Cardiac muscle cell (in vitro differentiated cells and primary cell): ENCODE measurements around the gene ZNF385C. TPM values are rescaled to one million over a fixed set of nuclear protein-coding genes. Genes with fewer than 3 reads are reported as not detected.

Source experiments
- DNase-seq, 2 donors: peaks; one replicate each; pipeline versions ENCODE4 v3.0.0 to v3.0.0-alpha.2; 2010 to 2017; ENCODE audit warnings: low read depth in 1 of 2, low spot score in 1 of 2
- H3K27ac ChIP-seq: fragments of 200-600 bp; sonication (generic); 2 replicates; pipeline ENCODE4 v1.5.1; 2016
- H3K27me3 ChIP-seq: fragments of 200-600 bp; sonication (generic); 2 replicates; pipeline ENCODE4 v1.6.0; 2016; ENCODE audit warnings: control low read depth
- H3K36me3 ChIP-seq: fragments of 200-600 bp; sonication (generic); 2 replicates; pipeline ENCODE4 v1.5.1; 2016; ENCODE audit warnings: control low read depth
- H3K4me1 ChIP-seq: fragments of 200-600 bp; sonication (generic); 2 replicates; pipeline ENCODE4 v1.8.1; 2017; ENCODE audit warnings: low read depth, mild to moderate bottlenecking, mixed run types
- H3K4me3 ChIP-seq: fragments of 200-600 bp; sonication (generic); 2 replicates; pipeline ENCODE4 v1.5.1; 2016; ENCODE audit warnings: mild to moderate bottlenecking
- H3K9me3 ChIP-seq: fragments of 200-600 bp; sonication (generic); 2 replicates; pipeline ENCODE4 v1.5.1; 2017; ENCODE audit warnings: low read depth, mild to moderate bottlenecking, control low read depth
- CTCF ChIP-seq: IDR thresholded peaks from 2 replicates; pipeline ENCODE4 v1.5.1; 2012; ENCODE audit warnings: low read depth, mild to moderate bottlenecking, low read length
- polyA plus RNA-seq: library from polyadenylated mRNA; unstranded; fragments of >200 nt; fragmentation: Nextera tagmentation; extraction: Ambion mirVana; gene quantifications from 2 replicates; pipeline ENCODE4 v1.2.1, GENCODE V29; 2016
- total RNA-seq: library from RNA; depleted of rRNA; stranded (reverse); fragments of >200 nt; gene quantifications from 2 replicates; pipeline ENCODE4 v1.2.3, GENCODE V29; 2016

ZNF385C gene
- total and polyA plus RNA-seq, 2 experiments from 2014 or later, result 2.1 to 3.0 TPM

- Histone ChIP-seq H3K4me3 (peak overlapping the region; percentile 96), H3K4me1 (peaks cover 10% of the 10 kb centered on the region), H3K36me3 (no peaks in the 10 kb centered on the region), H3K27me3 (no peaks in the 10 kb centered on the region), H3K27ac (no peak overlapping the region), H3K9me3 (no peaks in the 10 kb centered on the region)
- TF ChIP-seq CTCF, result no peak
- DNase-seq, result no peak
Observed at GRCh38 chr17:42051013-42051400, 47.3 kb downstream of the ZNF385C start.

GRCh38 chr17:42050393-42051012, 47.8 kb downstream of the ZNF385C start, which contains the start of gene C17orf113:
Gene C17orf113, minus strand, starts transcription at chr17:42050601. Its CDS starts 7,225 bp downstream, at chr17:42043376.
- Histone ChIP-seq H3K4me3 (peak within 1 kb of the TSS; percentile 96), H3K9me3 (no peaks in the 10 kb centered on the region), H3K27ac (no peak within 1 kb of the TSS), H3K36me3 (no peaks in the 10 kb centered on the region), H3K4me1 (peaks cover 13% of the 10 kb centered on the region), H3K27me3 (no peaks in the 10 kb centered on the region)
- TF ChIP-seq CTCF, result peak; percentile 27
- peak; percentile 32 to 81 for DNase-seq

GRCh38 chr17:42049834-42050392, 48.4 kb downstream of the ZNF385C start:
- Histone ChIP-seq H3K27ac (no peak overlapping the region), H3K9me3 (no peaks in the 10 kb centered on the region), H3K27me3 (no peaks in the 10 kb centered on the region), H3K4me1 (peaks cover 17% of the 10 kb centered on the region), H3K4me3 (peak overlapping the region; percentile 96), H3K36me3 (no peaks in the 10 kb centered on the region)
- DNase-seq, result no peak
- TF ChIP-seq CTCF, result no peak

- H3K4me3 ChIP-seq, result no peak overlapping the region
- peaks cover 10% of the 10 kb centered on the region for H3K4me1 ChIP-seq
- no peaks in the 10 kb centered on the region for H3K9me3 ChIP-seq
- H3K27ac ChIP-seq, result no peak overlapping the region
- no peaks in the 10 kb centered on the region for H3K27me3 ChIP-seq
- H3K36me3 ChIP-seq, result no peaks in the 10 kb centered on the region
- DNase-seq, result no peak
- no peak for TF ChIP-seq CTCF
Observed at GRCh38 chr17:42047343-42047742, 50.9 kb downstream of the ZNF385C start.

- DNase-seq, result no peak
- Histone ChIP-seq H3K4me1 (peaks cover 10% of the 10 kb centered on the region), H3K27ac (peak overlapping the region; percentile 36), H3K9me3 (no peaks in the 10 kb centered on the region), H3K27me3 (no peaks in the 10 kb centered on the region), H3K36me3 (no peaks in the 10 kb centered on the region), H3K4me3 (no peak overlapping the region)
- TF ChIP-seq CTCF, result no peak
Observed at GRCh38 chr17:42045719-42046118, 52.6 kb downstream of the ZNF385C start.
